ENCODE results near the gene CALN1.

CALN1 gene

DNA sequence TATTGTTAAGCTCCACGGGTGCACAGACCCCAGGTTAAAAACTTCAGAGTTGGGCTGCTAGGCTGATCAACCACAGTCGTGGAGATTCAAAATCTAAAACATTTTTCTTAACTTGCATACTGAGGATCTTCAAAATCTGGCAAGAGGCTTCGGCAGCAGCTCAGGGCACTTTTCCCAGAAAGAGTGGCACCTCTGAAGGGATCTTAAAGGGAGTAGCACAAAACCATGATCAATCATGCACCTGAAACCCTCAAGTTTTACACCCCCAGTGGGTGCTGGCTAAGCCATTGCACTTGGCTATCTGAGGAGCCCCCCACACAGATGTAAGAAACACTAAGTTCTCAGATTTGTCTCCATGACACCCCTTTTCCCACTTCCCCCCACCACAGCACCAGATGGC, 151.7 kb downstream of the CALN1 start:
- no peak overlapping the region for H3K27ac ChIP-seq
- TF ChIP-seq, protein P1, sequence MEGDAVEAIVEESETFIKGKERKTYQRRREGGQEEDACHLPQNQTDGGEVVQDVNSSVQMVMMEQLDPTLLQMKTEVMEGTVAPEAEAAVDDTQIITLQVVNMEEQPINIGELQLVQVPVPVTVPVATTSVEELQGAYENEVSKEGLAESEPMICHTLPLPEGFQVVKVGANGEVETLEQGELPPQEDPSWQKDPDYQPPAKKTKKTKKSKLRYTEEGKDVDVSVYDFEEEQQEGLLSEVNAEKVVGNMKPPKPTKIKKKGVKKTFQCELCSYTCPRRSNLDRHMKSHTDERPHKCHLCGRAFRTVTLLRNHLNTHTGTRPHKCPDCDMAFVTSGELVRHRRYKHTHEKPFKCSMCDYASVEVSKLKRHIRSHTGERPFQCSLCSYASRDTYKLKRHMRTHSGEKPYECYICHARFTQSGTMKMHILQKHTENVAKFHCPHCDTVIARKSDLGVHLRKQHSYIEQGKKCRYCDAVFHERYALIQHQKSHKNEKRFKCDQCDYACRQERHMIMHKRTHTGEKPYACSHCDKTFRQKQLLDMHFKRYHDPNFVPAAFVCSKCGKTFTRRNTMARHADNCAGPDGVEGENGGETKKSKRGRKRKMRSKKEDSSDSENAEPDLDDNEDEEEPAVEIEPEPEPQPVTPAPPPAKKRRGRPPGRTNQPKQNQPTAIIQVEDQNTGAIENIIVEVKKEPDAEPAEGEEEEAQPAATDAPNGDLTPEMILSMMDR (IDR thresholded peaks at IDR 0.05), result no peak
- TF ChIP-seq ZFX (IDR thresholded peaks at IDR 0.05; ENCODE audit: borderline replicate concordance), result no peak

DNA sequence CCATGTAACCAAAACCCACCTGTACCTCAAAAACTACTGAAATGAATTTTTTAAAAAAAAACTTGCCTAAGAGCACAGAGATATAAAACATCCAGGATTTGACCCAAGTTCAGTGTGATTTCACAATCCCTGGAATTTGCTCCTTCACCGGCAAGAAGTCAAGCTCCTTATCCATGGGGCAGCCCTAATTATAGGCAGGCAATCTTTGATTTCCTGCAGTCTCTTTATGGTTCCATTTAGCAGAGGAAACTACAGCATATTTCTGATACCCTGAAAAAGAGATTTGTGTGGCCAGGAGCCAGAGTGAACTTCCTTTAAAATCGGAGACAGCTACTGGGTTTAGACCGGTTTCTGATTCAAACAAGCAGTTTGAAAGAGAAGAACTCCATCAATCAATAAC, 154.1 kb downstream of the CALN1 start:
- no peak overlapping the region for H3K27ac ChIP-seq
- TF ChIP-seq, protein P1 (IDR thresholded peaks at IDR 0.05), result no peak
- TF ChIP-seq ZFX (IDR thresholded peaks at IDR 0.05; ENCODE audit: borderline replicate concordance), result no peak

DNA sequence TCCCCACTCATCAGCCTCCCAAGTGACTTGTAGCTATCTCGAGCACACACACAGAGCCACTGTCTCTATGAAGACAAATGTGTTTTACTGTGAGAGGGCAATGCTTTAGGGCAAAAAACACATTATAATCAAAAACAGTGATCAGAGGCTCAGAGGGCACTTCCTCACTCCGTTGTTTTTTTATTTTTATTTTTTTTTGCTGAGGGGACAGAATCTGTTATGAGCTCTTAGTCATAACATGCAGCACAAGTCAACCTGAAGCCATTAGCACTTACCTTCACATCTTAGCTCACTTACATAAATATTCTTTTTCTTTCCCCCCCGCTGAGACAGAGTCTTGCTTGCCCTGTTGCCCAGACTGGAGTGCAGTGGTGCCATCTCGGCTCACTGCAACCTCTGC, 157.7 kb downstream of the CALN1 start:
- no peak for TF ChIP-seq ZFX (IDR thresholded peaks at IDR 0.05; ENCODE audit: borderline replicate concordance)
- TF ChIP-seq, protein P1 (IDR thresholded peaks at IDR 0.05), result no peak
- H3K27ac ChIP-seq, result no peak overlapping the region

DNA sequence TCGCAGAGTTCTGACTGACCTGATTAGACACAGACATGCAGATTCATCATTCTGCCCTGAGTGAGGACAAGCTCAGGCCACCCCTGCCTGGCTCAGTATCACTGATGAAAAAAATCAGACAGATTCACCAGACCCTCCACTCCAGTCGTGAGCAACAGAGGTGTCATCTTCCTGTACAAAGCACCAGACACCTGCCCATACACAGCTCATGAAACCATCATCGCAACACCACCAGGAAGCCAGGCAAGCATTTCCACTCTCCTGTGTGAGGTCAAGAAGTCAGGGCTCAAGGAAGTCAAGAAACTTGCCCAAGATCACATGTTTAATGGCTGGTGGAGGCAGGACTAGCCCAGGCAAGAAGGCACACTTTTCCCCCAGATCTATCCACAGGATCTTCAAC, 163.0 kb downstream of the CALN1 start:
- H3K27ac ChIP-seq, result no peak overlapping the region
- TF ChIP-seq ZFX (IDR thresholded peaks at IDR 0.05; ENCODE audit: borderline replicate concordance), result no peak
- TF ChIP-seq, protein P1 (IDR thresholded peaks at IDR 0.05), result no peak

DNA sequence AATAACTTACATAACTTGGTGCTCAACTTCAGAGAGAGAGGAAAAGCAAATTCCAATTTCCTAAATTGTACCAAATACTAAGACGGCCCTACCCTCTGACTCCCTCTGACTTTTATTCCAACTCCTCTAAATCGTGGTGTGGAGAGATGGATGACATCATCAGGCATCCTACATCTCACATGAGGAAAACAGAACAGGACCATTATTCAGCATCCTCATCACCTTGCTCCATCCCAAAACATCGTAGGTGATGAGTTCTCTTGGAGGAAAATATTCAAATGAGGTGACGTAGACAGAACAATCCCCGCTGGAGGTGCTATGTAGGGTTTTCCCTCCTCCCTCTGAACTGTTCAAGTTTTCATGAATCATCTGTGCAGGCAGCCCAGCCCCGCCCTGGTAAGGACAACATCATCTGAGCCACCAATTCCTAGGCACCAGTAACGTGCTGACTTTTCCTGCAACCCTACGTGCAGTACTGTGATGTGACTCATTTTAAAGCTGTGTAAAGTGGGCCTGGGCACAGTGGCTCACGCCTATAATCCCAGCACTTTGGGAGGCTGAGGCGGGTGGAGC, 167.2 kb downstream of the CALN1 start:
- no peak for TF ChIP-seq ZFX (IDR thresholded peaks at IDR 0.05; ENCODE audit: borderline replicate concordance)
- TF ChIP-seq, protein P1 (IDR thresholded peaks at IDR 0.05), result no peak
- no peak overlapping the region for H3K27ac ChIP-seq

DNA sequence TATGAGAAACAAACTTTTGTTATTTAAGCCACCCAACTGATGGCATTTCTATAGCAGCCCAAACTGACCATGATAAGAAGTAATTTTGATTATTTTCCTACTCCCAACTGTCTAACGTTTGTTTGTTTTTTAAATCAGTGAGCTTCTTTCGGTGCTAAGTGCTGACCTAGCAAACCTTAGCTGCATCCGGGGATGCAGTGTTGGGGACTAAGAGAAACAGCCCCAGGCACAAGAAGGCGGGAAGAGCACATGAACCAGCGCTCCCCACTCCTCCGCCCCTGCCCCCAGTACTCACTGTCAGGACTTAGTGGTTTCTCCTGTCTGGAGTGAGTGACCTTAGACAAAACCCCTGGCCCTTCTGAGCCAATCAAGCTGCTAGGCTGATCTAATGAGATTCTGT, 168.8 kb downstream of the CALN1 start:
- H3K27ac ChIP-seq, result no peak overlapping the region
- TF ChIP-seq, protein P1 (IDR thresholded peaks at IDR 0.05), result no peak
- no peak for TF ChIP-seq ZFX (IDR thresholded peaks at IDR 0.05; ENCODE audit: borderline replicate concordance)

DNA sequence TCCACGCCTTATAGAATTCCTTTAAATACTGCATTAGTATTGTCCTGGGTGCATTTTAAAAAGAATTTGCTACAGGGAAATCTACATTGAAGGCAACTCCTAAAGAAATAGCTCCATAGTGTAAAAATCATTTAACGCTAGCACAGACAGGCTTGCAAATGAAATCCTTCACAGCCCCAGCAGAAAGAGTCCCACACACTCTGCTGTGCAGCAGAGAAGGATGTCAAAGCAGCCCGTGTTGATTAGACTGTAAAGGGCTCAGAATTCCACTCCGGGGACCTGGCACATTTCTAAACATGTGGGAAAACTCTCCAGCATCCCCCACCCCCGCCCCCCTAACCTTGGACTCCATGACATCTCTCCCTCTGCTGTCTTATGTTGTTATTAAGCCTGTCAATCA, 176.8 kb downstream of the CALN1 start:
- no peak for TF ChIP-seq ZFX (IDR thresholded peaks at IDR 0.05; ENCODE audit: borderline replicate concordance)
- TF ChIP-seq, protein P1 (IDR thresholded peaks at IDR 0.05), result no peak
- H3K27ac ChIP-seq, result no peak overlapping the region

Data from 22Rv1 (cell line).